Measurements from ENCODE around the gene ABCC5.

ABCC5 gene

GRCh38 chr3:183951459-183951858, 66.2 kb downstream of the ABCC5 start:
- Histone ChIP-seq H3K4me1 (ENCODE audit: low read length) (no peaks in the 10 kb centered on the region), H4K20me1 (ENCODE audit: insufficient read depth, low read length) (no peaks in the 10 kb centered on the region), H3K79me2 (ENCODE audit: low read length) (no peaks in the 10 kb centered on the region), H3K27ac (ENCODE audit: low read length) (no peak overlapping the region), H3K9ac (ENCODE audit: low read length) (no peak overlapping the region), H3F3A (ENCODE audit: insufficient read depth, low read length) (no peaks in the 10 kb centered on the region), H2AFZ (ENCODE audit: low read length) (no peak overlapping the region), H3K4me2 (ENCODE audit: low read depth, low read length) (no peak overlapping the region), H3K27me3 (replicated peaks; ENCODE audit: insufficient read depth, low read length) (no peaks in the 10 kb centered on the region), H3K9me2 (replicated peaks; ENCODE audit: insufficient read depth, low read length) (no peaks in the 10 kb centered on the region), H3K4me3 (ENCODE audit: low read length) (no peak overlapping the region), H3K36me3 (replicated peaks; ENCODE audit: insufficient read depth, low read length) (no peaks in the 10 kb centered on the region), H3K9me3 (replicated peaks; ENCODE audit: insufficient read depth, low read length) (no peaks in the 10 kb centered on the region)
- TF ChIP-seq CTCF (IDR thresholded peaks at IDR 0.05; ENCODE audit: low read length) (no peak), EZH2 (optimal IDR thresholded peaks at IDR 0.05; ENCODE audit: low read depth, low read length) (no peak), EZH2phosphoT487 (IDR thresholded peaks at IDR 0.05; ENCODE audit: low read length) (no peak)
- no peak for DNase-seq

- TF ChIP-seq EZH2 (optimal IDR thresholded peaks at IDR 0.05; ENCODE audit: low read depth, low read length) (no peak), CTCF (IDR thresholded peaks at IDR 0.05; ENCODE audit: low read length) (no peak), EZH2phosphoT487 (IDR thresholded peaks at IDR 0.05; ENCODE audit: low read length) (no peak)
- H3K4me1 ChIP-seq (ENCODE audit: low read length): no peaks in the 10 kb centered on the region
- no peak for DNase-seq
- no peak overlapping the region for H2AFZ ChIP-seq (ENCODE audit: low read length)
- H3F3A ChIP-seq (ENCODE audit: insufficient read depth, low read length): no peaks in the 10 kb centered on the region
- H3K4me3 ChIP-seq (ENCODE audit: low read length): no peak overlapping the region
- no peak overlapping the region for H3K9ac ChIP-seq (ENCODE audit: low read length)
- no peak overlapping the region for H3K27ac ChIP-seq (ENCODE audit: low read length)
- no peaks in the 10 kb centered on the region for H3K9me2 ChIP-seq (replicated peaks; ENCODE audit: insufficient read depth, low read length)
- H3K27me3 ChIP-seq (replicated peaks; ENCODE audit: insufficient read depth, low read length): no peaks in the 10 kb centered on the region
- H4K20me1 ChIP-seq (ENCODE audit: insufficient read depth, low read length): no peaks in the 10 kb centered on the region
- no peaks in the 10 kb centered on the region for H3K9me3 ChIP-seq (replicated peaks; ENCODE audit: insufficient read depth, low read length)
- no peak overlapping the region for H3K4me2 ChIP-seq (ENCODE audit: low read depth, low read length)
- no peaks in the 10 kb centered on the region for H3K36me3 ChIP-seq (replicated peaks; ENCODE audit: insufficient read depth, low read length)
- no peaks in the 10 kb centered on the region for H3K79me2 ChIP-seq (ENCODE audit: low read length)
Measured at GRCh38 chr3:183949690-183950089, 68.0 kb downstream of the ABCC5 start.

GRCh38 chr3:183946037-183946436, 71.6 kb downstream of the ABCC5 start:
- no peak for DNase-seq
- H3K4me2 ChIP-seq (ENCODE audit: low read depth, low read length): no peak overlapping the region
- H3K9me2 ChIP-seq (replicated peaks; ENCODE audit: insufficient read depth, low read length): no peaks in the 10 kb centered on the region
- no peaks in the 10 kb centered on the region for H3K9me3 ChIP-seq (replicated peaks; ENCODE audit: insufficient read depth, low read length)
- no peak overlapping the region for H3K27ac ChIP-seq (ENCODE audit: low read length)
- H4K20me1 ChIP-seq (ENCODE audit: insufficient read depth, low read length): no peaks in the 10 kb centered on the region
- H3K79me2 ChIP-seq (ENCODE audit: low read length): no peaks in the 10 kb centered on the region
- TF ChIP-seq EZH2 (optimal IDR thresholded peaks at IDR 0.05; ENCODE audit: low read depth, low read length) (no peak), EZH2phosphoT487 (IDR thresholded peaks at IDR 0.05; ENCODE audit: low read length) (no peak), CTCF (IDR thresholded peaks at IDR 0.05; ENCODE audit: low read length) (no peak)
- H3F3A ChIP-seq (ENCODE audit: insufficient read depth, low read length): peaks cover 5% of the 10 kb centered on the region
- H3K9ac ChIP-seq (ENCODE audit: low read length): no peak overlapping the region
- H3K36me3 ChIP-seq (replicated peaks; ENCODE audit: insufficient read depth, low read length): no peaks in the 10 kb centered on the region
- no peaks in the 10 kb centered on the region for H3K27me3 ChIP-seq (replicated peaks; ENCODE audit: insufficient read depth, low read length)
- H3K4me3 ChIP-seq (ENCODE audit: low read length): no peak overlapping the region
- no peak overlapping the region for H2AFZ ChIP-seq (ENCODE audit: low read length)
- H3K4me1 ChIP-seq (ENCODE audit: low read length): peaks cover 4% of the 10 kb centered on the region

All from MM.1S (cell line).